ENCODE results near the gene DYNC1I1. TPM values are rescaled to one million over a fixed set of nuclear protein-coding genes. Genes with fewer than 3 reads are reported as not detected.

Gene DYNC1I1
- total and polyA plus RNA-seq, 8 donors = 1.6 to 16.0 (median 9.6) TPM

DNA sequence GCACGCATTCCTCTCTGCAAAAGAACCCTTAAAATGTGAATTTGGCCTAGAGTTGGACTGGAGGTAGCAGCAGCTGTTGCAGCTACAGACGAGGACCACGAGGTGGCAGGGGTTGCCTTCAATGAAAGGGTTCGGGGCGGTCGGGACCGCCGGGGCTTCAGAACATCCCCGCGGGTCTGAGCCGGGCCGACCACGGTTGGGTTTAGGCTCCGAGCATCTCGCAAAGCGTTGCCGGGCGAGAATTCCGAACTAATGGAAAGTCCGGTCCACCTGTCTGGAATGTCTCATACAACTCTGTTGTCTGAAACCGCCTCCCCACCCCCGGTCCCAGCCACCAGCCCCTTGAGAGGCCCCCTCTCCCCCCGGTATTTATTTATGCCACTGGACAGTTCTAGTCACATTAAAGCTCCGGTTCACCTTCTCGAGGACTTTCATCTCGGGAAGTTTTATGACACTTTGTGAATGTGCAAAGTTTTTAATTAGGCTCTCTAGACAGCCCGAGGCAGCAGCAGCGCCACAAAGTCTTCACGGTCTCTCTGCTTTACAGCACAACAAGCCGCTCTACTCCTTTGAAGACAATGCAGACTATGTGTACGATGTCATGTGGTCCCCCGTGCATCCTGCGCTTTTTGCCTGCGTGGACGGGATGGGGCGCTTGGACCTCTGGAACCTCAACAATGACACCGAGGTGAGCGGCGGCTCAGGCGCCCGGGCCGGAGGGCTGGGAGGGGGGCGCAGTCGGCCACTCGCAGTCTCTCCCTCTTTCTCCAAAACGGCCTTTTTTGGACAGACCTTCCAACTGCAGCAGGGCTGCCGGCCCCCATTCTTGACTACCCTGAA, 303.4 kb downstream of the DYNC1I1 start:
- DNase-seq (peak; percentile 50 to 86 (median 71)), ATAC-seq (peak; percentile 98)
- Histone ChIP-seq H3K4me3 (peak overlapping the region; percentile 26 to 28), H3K36me3 (no peaks in the 10 kb centered on the region), H3K9me3 (no peaks in the 10 kb centered on the region), H3K27me3 (peaks cover 22 to 42% of the 10 kb centered on the region in 2 donors), H3K27ac (no peak overlapping the region), H3K4me1 (peaks cover 0 to 8% of the 10 kb centered on the region in 2 donors)
- TF ChIP-seq, protein P1, sequence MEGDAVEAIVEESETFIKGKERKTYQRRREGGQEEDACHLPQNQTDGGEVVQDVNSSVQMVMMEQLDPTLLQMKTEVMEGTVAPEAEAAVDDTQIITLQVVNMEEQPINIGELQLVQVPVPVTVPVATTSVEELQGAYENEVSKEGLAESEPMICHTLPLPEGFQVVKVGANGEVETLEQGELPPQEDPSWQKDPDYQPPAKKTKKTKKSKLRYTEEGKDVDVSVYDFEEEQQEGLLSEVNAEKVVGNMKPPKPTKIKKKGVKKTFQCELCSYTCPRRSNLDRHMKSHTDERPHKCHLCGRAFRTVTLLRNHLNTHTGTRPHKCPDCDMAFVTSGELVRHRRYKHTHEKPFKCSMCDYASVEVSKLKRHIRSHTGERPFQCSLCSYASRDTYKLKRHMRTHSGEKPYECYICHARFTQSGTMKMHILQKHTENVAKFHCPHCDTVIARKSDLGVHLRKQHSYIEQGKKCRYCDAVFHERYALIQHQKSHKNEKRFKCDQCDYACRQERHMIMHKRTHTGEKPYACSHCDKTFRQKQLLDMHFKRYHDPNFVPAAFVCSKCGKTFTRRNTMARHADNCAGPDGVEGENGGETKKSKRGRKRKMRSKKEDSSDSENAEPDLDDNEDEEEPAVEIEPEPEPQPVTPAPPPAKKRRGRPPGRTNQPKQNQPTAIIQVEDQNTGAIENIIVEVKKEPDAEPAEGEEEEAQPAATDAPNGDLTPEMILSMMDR (IDR thresholded peaks at IDR 0.05) = peak; percentile 65 to 76
- intact Hi-C loops (cut with DNase I) = loop anchor here in 1 of 2 donors (5.0 kb wide), 1 partner anchor 952 kb away; no protein-coding TSS in a partner anchor

DNA sequence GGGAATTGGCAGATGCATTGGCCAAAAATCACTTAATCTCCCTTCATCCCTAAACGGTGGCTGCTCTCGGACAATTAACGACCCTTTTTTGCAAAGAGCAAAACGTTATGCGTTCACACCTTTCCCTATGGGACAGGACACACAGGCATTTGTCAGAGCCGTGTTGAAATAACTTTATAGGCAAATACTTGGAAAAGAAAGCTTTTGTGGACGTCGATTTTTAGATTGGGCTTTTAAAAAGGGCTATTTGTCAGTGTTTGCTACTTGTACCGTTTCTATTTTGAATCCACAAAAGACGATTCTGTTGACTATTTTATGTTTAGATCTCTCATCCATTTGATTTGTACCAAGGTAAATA, 304.0 kb downstream of the DYNC1I1 start:
- DNase-seq (no peak), ATAC-seq (no peak)
- Histone ChIP-seq H3K9me3 (no peaks in the 10 kb centered on the region), H3K36me3 (no peaks in the 10 kb centered on the region), H3K4me1 (peaks cover 0 to 8% of the 10 kb centered on the region in 2 donors), H3K27ac (no peak overlapping the region), H3K27me3 (peaks cover 22 to 36% of the 10 kb centered on the region in 2 donors), H3K4me3 (peak overlapping the region in 1 of 2 donors; percentile 28)
- intact Hi-C loops (cut with DNase I) = loop anchor here in 1 of 2 donors (5.0 kb wide), 1 partner anchor 951 kb away; no protein-coding TSS in a partner anchor
- TF ChIP-seq, protein P1 (IDR thresholded peaks at IDR 0.05) = no peak

DNA sequence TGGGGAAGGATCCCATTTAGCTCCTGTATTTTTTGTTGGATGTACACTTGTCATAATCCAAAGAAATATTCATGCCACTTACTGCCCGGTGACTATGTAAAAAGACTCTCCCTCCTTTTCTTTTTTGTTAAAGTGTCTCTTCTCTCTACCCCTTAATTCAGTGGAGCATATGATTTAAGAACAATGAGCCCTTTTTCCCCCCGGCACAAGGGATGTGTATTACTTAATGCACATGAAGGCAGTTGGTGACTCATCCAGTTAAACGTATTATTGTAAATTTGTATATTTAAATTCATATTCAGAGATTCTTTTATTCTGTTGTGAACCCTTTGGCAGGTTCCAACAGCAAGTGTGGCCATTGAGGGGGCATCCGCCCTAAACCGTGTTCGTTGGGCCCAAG, 307.7 kb downstream of the DYNC1I1 start:
- Histone ChIP-seq H3K9me3 (no peaks in the 10 kb centered on the region), H3K36me3 (no peaks in the 10 kb centered on the region), H3K27ac (no peak overlapping the region), H3K4me3 (no peak overlapping the region), H3K27me3 (peaks cover 22 to 35% of the 10 kb centered on the region in 2 donors), H3K4me1 (peaks cover 0 to 8% of the 10 kb centered on the region in 2 donors)
- TF ChIP-seq, protein P1 (IDR thresholded peaks at IDR 0.05) = no peak
- no peak for ATAC-seq
- DNase-seq = no peak
- intact Hi-C loops (cut with DNase I) = no loop called here

DNA sequence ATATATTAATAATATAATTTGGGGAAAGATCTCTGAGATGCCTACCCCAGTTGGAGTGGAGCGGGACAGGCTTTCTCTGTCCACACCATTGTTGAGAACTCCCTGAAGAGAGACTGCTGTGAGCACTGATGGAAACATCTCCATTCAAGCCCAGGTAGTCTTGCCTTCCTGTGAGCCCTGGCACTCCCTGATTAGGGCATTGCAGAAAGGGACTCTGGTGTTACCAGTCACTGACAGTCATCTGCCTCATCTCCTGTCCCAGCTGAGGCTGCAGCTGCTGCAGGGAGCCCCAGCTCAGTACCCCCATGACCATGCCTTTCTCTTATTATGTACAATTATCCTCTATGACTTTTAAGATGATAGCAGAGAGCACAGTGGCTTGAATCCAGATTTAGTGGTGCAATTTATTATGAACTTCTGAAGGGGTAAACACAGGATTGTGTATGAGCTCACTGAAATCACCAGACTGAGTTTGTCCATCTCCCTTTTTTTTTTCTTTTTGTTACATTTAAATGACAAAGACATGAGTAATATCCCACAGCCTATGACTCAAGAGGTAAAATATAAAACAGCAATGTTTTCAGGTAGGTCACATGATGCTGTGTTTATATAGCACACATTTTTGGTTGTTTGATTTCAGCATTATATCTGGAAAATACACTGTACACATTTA, 312.7 kb downstream of the DYNC1I1 start:
- intact Hi-C loops (cut with DNase I) = no loop called here
- Histone ChIP-seq H3K27me3 (no peaks in the 10 kb centered on the region), H3K9me3 (no peaks in the 10 kb centered on the region), H3K36me3 (no peaks in the 10 kb centered on the region), H3K4me3 (no peak overlapping the region), H3K27ac (no peak overlapping the region), H3K4me1 (no peaks in the 10 kb centered on the region)
- TF ChIP-seq, protein P1 (IDR thresholded peaks at IDR 0.05) = no peak
- no peak for DNase-seq
- ATAC-seq = no peak

DNA sequence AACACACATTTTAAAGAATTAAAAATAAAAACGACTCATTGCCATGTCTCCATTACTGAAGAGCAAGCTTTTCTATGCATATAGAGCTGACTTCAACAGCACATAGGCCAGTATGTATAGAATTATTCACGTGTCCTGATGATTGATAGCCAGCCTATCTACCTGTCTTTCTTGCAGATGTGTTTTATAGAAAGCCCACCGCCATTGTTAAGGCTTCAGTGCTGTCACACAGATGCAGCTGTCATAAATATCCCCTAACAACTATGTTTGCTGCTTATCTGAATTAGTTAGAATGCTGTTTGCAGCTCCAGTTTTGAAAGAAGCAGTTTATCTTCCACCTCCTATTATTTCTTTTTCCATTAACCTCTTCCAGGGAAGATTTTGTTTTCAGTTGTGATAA, 313.6 kb downstream of the DYNC1I1 start:
- DNase-seq = no peak
- H3K4me1 ChIP-seq = no peaks in the 10 kb centered on the region
- H3K36me3 ChIP-seq = no peaks in the 10 kb centered on the region
- TF ChIP-seq, protein P1 (IDR thresholded peaks at IDR 0.05) = no peak
- H3K4me3 ChIP-seq = no peak overlapping the region
- H3K27ac ChIP-seq = no peak overlapping the region
- intact Hi-C loops (cut with DNase I) = no loop called here
- no peak for ATAC-seq
- H3K9me3 ChIP-seq = no peaks in the 10 kb centered on the region
- peaks cover 0 to 3% of the 10 kb centered on the region in 2 donors for H3K27me3 ChIP-seq
